Testis (tissue), 2 donors: ENCODE data around the gene EFCAB13.

Experiments
- CTCF ChIP-seq, 3 experiments: fragments of 450-650 bp in 2 of 3; fragments of 200-600 bp in 1 of 3; sonication (generic) in 1 of 3; IDR thresholded peaks; one replicate each; pipeline ENCODE4 v1.5.1; 2016 to 2019; ENCODE audit warnings: antibody characterized with exemption in 3 of 3, mild to moderate bottlenecking in 2 of 3, moderate library complexity in 1 of 3
- POLR2A ChIP-seq: fragments of 450-650 bp; IDR thresholded peaks from one replicate; pipeline ENCODE4 v1.6.1; 2017; ENCODE audit warnings: antibody characterized with exemption, mild to moderate bottlenecking, moderate library complexity

GRCh38 chr17:47324224-47325020 lies 667 bp downstream of the EFCAB13 start:
- TF ChIP-seq POLR2A (no peak), CTCF (IDR thresholded peaks at IDR 0.05) (no peak)
